Aorta (tissue), 5 donors: ENCODE data around the gene FOXS1. TPM values are rescaled to one million over a fixed set of nuclear protein-coding genes. Genes with fewer than 3 reads are reported as not detected.
A peak's percentile ranks its signal among the peaks of the same experiment; 100 is the strongest.

ENCODE experiments used
- ATAC-seq: fragments of 200-7000 bp; cut with Tn5 transposase; one replicate; pipeline ENCODE4 v1.9.1; 2022; ENCODE audit warnings: moderate library complexity; ENCODE audit not compliant: low FRiP score
- DNase-seq, 2 donors: peaks; one replicate each; pipeline ENCODE4 v3.0.0-alpha.2; 2020
- H3K27ac ChIP-seq, 2 donors: one replicate each; pipeline ENCODE4 v1.5.1; 2013; ENCODE audit warnings: low read length in 2 of 2, mild to moderate bottlenecking in 2 of 2, moderate library complexity in 2 of 2, control low read depth in 1 of 2, inconsistent platforms in 1 of 2, low read depth in 1 of 2
- H3K27me3 ChIP-seq, 2 donors: one replicate each; pipeline ENCODE4 v1.6.1; 2013; ENCODE audit warnings: control low read depth in 1 of 2, low read length in 1 of 2, mild to moderate bottlenecking in 1 of 2, moderate library complexity in 1 of 2; ENCODE audit not compliant: insufficient read depth in 2 of 2, control insufficient read depth in 1 of 2
- H3K36me3 ChIP-seq, 2 donors: one replicate each; pipeline ENCODE4 v1.6.1; 2013; ENCODE audit warnings: control low read depth in 1 of 2, low read length in 1 of 2, mild to moderate bottlenecking in 1 of 2; ENCODE audit not compliant: insufficient read depth in 2 of 2, control insufficient read depth in 1 of 2
- H3K4me1 ChIP-seq, 2 donors: one replicate each; pipeline ENCODE4 v1.6.1; 2013; ENCODE audit warnings: low read length in 2 of 2, control low read depth in 1 of 2, mild to moderate bottlenecking in 1 of 2, moderate library complexity in 1 of 2; ENCODE audit not compliant: insufficient read depth in 2 of 2, control insufficient read depth in 1 of 2
- H3K4me3 ChIP-seq, 2 donors: one replicate each; pipeline ENCODE4 v1.5.1; 2013; ENCODE audit warnings: low read length in 2 of 2, control low read depth in 1 of 2, mild to moderate bottlenecking in 1 of 2
- H3K9me3 ChIP-seq: one replicate; pipeline ENCODE4 v1.6.1; 2013; ENCODE audit warnings: mild to moderate bottlenecking, low read length; ENCODE audit not compliant: control insufficient read depth
- WGBS, 2 donors: extraction: QIAGEN DNeasy Blood & Tissue Kit; methylation state at CpG; one replicate each; pipeline ENCODE4 v1.1.7; 2013; 5-methylcytosine and 5-hydroxymethylcytosine counted together
- intact Hi-C, 2 donors: fragments of 100-400 bp; cut with DNase I; formaldehyde crosslinking; loops; one replicate each; pipeline versions ENCODE4 v1.14.2 to v1.15.0; 2022
- polyA plus RNA-seq, 2 donors: library from polyadenylated mRNA; stranded (reverse); fragments of 200-250 nt; gene quantifications; one replicate each; pipeline ENCODE4 v1.2.3, GENCODE V29; 2013
- total RNA-seq, 2 donors: library from RNA; stranded (reverse); fragmentation: NEBNext Ultra II Directional; extraction: Animal tissue kit (Norgen Biotek cat#: 25700); gene quantifications; one replicate each; pipeline ENCODE4 v1.2.1, GENCODE V29; 2021
- donor health status: healthy with polysubstance abuse.
- donor health status: Bipolar disorder and iron deficiency.
- donor health status: DM: no; HTN: no; CAD: no.
- donor health status: DM: no; HTN: no; CAD: no.
- donor health status: DM: yes; HTN: yes; CAD: no.

Gene FOXS1
- total and polyA plus RNA-seq, 4 donors = 10.0 to 76.4 (median 15.8) TPM

DNA sequence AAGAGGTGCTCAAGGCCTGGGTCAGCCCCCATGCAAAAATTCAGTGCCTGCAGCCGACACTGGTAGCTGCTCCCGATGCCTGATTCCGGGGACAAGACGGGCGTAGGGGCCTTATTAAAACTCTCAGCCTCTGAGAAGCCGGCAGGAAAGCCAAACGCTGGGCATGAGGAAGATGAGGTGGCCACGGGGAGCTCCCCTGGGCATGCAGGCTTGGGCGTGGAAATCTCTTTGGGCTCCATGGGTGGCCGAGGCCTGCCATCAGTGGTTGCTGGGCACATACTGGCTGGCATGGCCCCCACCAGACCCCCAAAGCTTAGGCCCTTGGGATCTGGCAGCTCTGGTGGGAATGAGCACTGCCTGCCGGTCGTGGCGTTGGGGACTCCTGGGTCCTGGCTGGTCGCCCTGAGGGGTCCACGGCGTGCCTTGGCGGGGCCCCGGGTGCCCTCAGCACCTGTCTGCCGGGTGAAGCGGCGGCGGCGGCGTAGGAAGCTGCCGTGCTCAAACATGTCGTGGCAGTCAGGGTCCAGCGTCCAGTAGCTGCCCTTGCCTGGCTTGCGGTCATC, 586 bp downstream of the FOXS1 start:
- Histone ChIP-seq H3K4me3 (peak overlapping the region; percentile 53 to 73), H3K27me3 (no peaks in the 10 kb centered on the region), H3K27ac (peak overlapping the region; percentile 30 to 82), H3K4me1 (no peaks in the 10 kb centered on the region), H3K9me3 (no peaks in the 10 kb centered on the region), H3K36me3 (no peaks in the 10 kb centered on the region)
- WGBS, 2 donors = 6 to 9% methylated on average over 28 of the region's 28 CpGs
- ATAC-seq = peak; percentile 1
- intact Hi-C loops = loop anchor here (2.0 to 10.0 kb wide), 2 partner anchors 22 to 120 kb away; partner anchors contain the start of gene BCL2L1 (in 1 of the 2)
- DNase-seq = no peak

DNA sequence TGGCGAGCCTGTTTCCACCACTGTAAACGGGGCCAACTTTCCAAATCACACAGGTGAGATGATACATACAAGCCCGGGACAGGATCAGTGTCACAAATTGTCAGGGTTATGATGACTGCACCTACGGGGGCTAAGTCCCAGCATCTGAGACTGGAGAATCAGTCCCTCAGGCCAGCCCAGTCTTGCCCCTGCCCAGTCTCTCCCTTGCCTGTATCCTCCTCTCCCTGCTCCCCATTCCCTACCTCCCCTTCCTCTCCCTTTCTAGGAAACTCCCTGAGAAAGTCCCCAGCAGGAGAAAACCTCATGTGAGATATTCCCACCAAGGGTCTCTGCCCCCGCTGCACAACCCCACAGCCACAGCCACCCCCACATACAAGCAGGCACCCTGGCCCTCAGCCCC, 1.5 kb downstream of the FOXS1 start:
- ATAC-seq (no peak), DNase-seq (no peak)
- Histone ChIP-seq H3K27ac (peak overlapping the region; percentile 30 to 82), H3K4me3 (peak overlapping the region; percentile 53 to 73), H3K9me3 (no peaks in the 10 kb centered on the region), H3K4me1 (no peaks in the 10 kb centered on the region), H3K27me3 (no peaks in the 10 kb centered on the region), H3K36me3 (no peaks in the 10 kb centered on the region)
- intact Hi-C loops = loop anchor here (2.0 to 10.0 kb wide), 2 partner anchors 21 to 119 kb away; partner anchors contain the start of gene BCL2L1 (in 1 of the 2)
- 5 to 10% methylated on average over 5 of the region's 5 CpGs for WGBS, 2 donors

DNA sequence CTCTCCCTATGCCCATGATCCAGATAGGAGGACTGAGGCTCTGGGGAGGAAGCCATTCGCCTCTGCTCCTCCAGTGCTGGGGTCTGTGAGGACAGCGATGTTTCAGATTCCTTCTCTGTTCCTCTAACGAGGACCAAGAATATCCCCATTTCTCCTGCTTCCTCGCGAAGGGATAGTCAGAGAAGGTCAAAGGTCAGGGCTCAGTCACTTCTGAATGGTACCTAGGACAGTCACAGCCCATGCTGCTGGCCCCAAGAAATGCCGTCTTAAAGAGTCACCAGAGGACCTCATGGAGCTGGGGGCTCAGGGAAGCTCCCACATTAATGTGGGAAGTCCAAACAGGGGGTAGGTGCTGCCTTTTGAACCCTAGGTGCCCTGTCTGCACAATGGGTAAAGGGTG, 2.1 kb downstream of the FOXS1 start:
- no peak for ATAC-seq
- Histone ChIP-seq H3K36me3 (no peaks in the 10 kb centered on the region), H3K27ac (peak overlapping the region; percentile 36 to 82), H3K4me3 (peak overlapping the region in 1 of 2 donors; percentile 53), H3K27me3 (no peaks in the 10 kb centered on the region), H3K4me1 (no peaks in the 10 kb centered on the region), H3K9me3 (no peaks in the 10 kb centered on the region)
- DNase-seq = no peak
- WGBS, 2 donors = 4% methylated on average over 6 of the region's 6 CpGs
- intact Hi-C loops = loop anchor here in 1 of 2 donors (10.0 kb wide), 1 partner anchor 118 kb away; the partner anchor contains the start of gene BCL2L1

DNA sequence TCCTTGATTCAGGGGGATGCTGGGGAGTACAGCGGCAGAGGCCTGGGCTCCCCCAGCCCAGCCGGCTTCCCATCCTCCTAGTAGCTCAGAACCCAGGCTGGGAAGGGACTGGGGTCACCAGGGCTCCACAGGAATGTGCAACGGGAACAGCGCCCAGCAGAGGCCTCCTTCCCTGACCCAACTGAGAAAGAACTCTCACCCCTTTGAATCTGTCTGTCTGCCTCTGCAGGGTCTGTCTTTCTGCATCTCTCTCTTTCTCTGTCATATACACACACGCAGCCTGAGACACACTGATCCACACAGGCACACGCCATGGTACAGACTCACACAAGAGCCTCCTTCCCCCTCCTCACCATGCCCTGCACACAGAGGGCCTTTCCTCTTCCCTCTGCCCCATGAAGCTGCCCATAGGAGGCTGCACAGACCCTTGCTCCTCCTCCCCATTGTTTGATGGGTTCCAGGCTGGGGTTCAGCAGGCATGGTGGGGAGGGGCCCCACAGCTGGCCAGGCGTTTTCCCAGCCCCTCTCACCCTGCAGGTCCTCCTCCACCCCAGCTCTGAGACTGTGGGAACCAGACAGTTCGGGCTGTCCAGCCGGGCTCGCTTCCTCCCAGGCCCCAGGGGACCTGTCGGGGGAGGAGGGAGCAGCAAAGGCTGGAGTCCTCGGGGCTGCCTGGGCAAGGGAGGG, 2.8 kb downstream of the FOXS1 start:
- Histone ChIP-seq H3K27me3 (no peaks in the 10 kb centered on the region), H3K4me1 (no peaks in the 10 kb centered on the region), H3K4me3 (peak overlapping the region in 1 of 2 donors; percentile 21), H3K27ac (peak overlapping the region; percentile 71 to 82), H3K9me3 (no peaks in the 10 kb centered on the region), H3K36me3 (no peaks in the 10 kb centered on the region)
- intact Hi-C loops = loop anchor here in 1 of 2 donors (10.0 kb wide), 1 partner anchor 118 kb away; the partner anchor contains the start of gene BCL2L1
- DNase-seq (peak; percentile 88 to 89), ATAC-seq (peak; percentile 56)
- 1 to 7% methylated on average over 11 to 12 of the region's 12 CpGs for WGBS, 2 donors

DNA sequence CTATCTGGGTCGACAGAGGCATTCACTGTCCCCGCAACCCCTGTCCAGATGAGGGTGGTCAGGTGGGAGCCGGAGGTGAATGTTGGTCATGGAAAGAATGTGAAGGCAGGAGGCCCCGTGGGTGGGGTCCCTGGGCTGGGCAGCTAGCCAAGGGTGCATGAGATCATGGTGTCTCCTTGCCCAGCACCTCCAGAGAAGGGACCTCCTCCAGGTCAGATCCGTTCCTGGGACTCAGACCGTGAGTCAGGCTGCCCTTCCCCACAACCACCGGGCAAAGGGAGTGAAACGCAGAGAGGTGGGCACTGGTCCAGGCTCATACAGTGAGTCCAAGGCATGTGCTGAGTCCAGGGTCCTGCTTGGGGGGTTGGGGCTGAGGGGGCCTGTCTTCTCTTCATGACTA, 3.5 kb downstream of the FOXS1 start:
- Histone ChIP-seq H3K4me3 (no peak overlapping the region), H3K27ac (peak overlapping the region; percentile 71 to 82), H3K9me3 (no peaks in the 10 kb centered on the region), H3K4me1 (no peaks in the 10 kb centered on the region), H3K27me3 (no peaks in the 10 kb centered on the region), H3K36me3 (no peaks in the 10 kb centered on the region)
- ATAC-seq (peak; percentile 23), DNase-seq (peak; percentile 87 to 93)
- intact Hi-C loops = loop anchor here in 1 of 2 donors (10.0 kb wide), 1 partner anchor 117 kb away; the partner anchor contains the start of gene BCL2L1
- WGBS, 2 donors = 5 to 6% methylated on average over 8 of the region's 8 CpGs

DNA sequence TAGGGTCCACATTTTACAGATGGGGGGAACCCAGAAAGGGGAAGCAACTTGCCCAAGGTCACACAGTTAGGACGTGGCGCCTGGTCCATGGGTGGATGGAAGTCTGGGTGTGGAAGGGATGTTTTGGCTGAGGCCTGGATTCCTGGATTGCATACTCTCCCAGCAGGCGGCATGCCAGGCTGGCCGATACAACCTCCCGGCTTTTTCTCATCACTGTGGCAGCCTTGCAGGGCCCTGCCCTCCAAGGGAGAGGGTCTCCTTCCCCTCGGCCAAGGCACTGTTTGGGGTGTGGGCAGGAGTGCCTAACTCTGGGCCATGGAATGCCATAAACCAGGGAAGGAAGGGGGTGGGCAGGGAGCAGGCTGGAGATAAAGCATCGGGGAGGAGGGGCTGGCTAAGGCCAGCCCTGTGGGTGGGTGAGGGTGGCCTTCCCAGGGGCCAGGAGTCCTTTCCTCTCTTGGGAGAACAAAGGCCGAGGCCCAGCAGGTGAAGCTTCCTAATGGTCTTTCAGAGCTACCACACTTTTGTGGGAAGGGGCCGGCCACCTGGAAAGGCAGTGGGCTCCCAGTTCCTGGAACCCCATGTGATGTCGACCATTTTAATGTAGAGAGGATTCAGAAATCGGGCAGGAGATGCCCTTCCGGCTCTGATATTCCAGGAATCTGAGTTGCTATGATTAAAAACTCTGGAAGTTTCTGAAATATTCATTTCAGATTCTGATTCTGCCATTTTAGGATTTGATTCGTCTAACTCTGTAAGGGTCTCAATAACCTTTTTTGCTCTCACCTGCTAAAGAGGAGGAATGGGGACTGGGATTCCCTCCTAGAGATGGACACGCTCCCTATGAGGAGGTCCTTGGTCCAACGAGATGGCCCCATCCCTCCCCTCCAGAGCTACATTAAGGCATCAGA, 4.2 kb downstream of the FOXS1 start:
- Histone ChIP-seq H3K27me3 (no peaks in the 10 kb centered on the region), H3K27ac (peak overlapping the region; percentile 71 to 82), H3K9me3 (no peaks in the 10 kb centered on the region), H3K36me3 (no peaks in the 10 kb centered on the region), H3K4me1 (no peaks in the 10 kb centered on the region), H3K4me3 (no peak overlapping the region)
- intact Hi-C loops = loop anchor here in 1 of 2 donors (10.0 kb wide), 1 partner anchor 116 kb away; the partner anchor contains the start of gene BCL2L1
- WGBS, 2 donors = 12 to 19% methylated on average over 14 to 15 of the region's 15 CpGs
- ATAC-seq (no peak), DNase-seq (peak; percentile 70 to 81)

DNA sequence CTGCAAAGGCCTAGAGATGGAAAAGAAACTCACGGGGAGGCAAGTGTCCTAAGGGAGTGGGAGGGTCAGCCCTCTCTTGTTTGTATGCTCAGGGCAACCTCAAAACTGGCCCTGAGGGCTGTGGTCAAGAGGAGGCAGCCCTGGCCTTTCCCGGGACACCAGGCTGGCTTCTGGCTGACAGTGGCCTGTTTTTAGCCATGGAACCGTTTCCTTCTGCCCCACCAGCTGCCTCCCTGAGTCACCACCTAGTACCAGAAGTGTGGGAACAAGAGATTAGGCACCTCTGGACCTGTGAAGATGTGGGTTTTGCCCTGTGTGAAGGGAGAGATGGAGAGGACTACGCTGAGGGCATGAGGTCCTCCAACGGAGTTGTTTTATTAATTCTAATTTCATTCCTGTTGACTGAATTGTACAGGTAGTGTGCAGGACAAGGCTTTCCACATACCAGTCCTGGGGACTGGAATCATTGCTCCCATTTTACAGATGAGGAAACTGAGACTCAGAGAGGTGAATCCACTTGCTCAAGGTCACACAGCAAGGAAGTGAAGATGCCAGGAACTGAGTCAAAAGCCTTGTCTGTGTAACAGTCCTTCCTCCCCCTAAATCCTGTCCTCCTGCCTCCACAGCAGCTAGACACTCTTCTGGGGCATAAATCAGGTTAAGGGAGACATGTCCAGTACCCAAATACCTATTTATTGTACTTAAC, 5.5 kb downstream of the FOXS1 start:
- H3K9me3 ChIP-seq = no peaks in the 10 kb centered on the region
- H3K27ac ChIP-seq = peak overlapping the region in 1 of 2 donors; percentile 23
- no peak overlapping the region for H3K4me3 ChIP-seq
- H3K4me1 ChIP-seq = no peaks in the 10 kb centered on the region
- 43 to 49% methylated on average over 5 of the region's 5 CpGs for WGBS, 2 donors
- no peaks in the 10 kb centered on the region for H3K27me3 ChIP-seq
- no peak for ATAC-seq
- intact Hi-C loops = loop anchor here in 1 of 2 donors (10.0 kb wide), 1 partner anchor 115 kb away; the partner anchor contains the start of gene BCL2L1
- DNase-seq = no peak
- H3K36me3 ChIP-seq = no peaks in the 10 kb centered on the region
